SHP77 (cell line): ENCODE data around the gene MEIS1.
"Not testable (repeated sequence)": the region's sequence is repeated elsewhere in the genome, so short reads cannot be mapped to it uniquely, and the experiment has no call there.

Source experiments
- DNase-seq, 2 experiments: peaks; one replicate each; lab custom pipeline; 2025; lab: John Stamatoyannopoulos, UW

Gene MEIS1

DNA sequence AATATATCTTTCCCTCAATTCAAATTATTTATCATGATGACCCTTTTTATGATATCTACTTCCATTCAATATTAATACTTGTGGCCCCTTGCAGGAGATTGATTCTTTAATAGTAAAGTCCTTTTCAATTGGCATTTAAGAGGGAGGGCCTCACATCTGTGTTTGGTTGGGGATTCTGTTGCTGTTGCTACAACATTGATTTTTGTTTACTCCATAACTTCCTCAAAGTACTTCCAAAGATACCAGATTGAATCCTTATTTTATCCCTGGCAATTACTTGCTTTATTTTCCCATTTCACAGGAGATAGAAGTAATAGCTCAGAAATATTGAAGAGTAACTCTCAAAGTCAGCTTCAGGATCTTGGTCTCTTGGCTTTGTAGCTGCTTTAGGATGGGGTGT lies 32.8 kb downstream of the MEIS1 start:
- no peak for DNase-seq

- no peak for DNase-seq
Measured at GRCh38 chr2:66469214-66469902, 34.4 kb downstream of the MEIS1 start.

DNA sequence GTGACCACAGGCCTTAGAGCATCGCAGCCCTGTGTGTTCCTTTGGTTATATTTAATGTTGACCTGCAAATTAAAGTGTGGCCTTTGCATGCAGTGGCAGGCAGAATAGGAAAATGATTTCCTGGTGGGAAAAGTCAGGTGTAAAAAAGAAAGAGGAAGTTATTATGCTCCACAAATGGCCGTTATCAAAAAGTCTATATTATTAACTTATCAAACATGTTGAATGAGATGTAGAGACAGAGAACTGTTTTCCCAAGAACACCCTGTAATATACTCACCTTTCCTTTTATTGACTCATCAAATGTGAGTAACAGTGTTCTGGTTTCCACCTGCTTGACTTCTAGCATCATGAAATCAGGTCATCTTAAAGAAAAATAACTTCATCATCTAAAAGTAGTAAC lies 35.3 kb downstream of the MEIS1 start:
- DNase-seq = no peak

DNA sequence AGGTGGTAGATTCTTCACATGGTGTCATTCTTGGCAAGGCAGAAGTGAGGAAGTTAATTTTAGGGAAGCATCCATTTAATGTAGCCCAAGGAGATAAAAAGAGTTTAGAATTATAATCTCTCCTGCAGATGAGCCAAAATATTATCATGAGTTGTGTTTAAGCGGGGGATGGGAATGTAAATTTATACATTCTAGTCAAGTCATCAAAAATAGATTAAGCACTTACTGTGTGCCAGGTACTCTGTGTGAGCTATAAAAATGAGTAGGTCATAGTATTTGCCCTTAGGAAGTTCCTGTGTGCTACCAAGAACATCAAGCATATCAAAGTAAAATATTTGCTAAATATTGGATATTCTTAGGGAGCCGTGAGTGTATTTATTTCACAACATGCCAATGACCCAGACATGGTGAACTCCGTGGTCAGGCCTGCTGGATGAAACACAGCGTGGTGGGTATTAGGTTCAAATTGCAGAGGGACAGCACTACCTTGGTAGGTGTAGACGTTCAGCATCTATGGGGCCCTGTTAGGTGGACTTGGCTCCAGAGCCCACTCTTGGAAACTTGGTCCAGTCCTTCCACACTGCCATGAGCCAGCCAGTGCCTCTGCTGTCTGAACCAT lies 37.4 kb downstream of the MEIS1 start:
- DNase-seq = no peak

DNA sequence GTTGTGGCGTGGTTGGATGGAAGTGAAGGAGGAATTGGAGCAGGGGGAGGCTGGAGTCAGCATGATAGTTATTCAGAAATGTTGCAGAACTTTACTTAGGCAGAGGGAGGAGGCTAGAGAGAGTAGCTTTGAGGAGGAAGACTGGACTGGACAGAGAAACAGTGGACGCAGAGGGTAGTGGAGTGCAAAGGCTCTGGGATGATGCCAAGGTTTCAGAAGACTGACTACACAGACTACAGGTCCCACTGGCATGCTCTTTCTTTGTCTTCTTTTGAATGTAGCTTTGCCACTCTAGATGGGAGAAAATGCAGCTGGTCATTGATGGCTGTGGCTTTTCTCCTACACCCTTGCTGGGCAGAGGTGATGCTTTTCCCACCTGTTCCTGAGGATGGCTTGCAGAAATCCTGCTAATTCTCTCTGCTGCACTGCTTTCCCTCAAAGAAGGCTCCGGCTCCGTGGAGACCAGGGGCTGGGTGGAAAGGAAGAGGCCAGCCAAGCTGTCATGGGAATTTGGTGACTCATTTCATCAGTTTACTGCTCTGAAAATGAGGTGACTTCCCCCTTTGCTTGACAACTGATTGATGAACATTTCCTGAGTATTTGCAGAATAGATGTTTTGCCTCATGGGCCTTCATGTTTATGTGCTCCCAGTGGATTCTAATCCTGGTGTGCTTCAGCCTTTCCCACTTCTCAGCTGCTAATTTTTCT lies 42.4 kb downstream of the MEIS1 start:
- DNase-seq = no peak

DNA sequence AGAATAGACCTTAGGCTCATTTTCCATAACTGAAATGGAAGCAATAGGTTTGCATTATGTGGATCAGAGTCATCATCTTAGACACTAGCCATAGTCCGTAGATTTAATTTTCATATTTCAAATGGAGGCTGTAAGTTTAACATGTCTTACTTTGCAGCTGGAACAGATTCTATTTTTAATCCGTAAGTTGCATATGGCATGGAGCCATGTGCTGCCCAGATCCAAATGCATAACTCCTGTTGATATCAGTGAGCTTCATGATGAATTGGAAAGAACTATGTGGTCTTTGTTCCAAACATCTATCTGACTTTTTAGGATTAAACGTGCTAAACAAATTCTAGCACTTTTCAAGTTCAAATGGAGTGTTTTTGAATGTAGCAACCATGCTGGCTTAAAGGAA lies 43.4 kb downstream of the MEIS1 start:
- no peak for DNase-seq

DNA sequence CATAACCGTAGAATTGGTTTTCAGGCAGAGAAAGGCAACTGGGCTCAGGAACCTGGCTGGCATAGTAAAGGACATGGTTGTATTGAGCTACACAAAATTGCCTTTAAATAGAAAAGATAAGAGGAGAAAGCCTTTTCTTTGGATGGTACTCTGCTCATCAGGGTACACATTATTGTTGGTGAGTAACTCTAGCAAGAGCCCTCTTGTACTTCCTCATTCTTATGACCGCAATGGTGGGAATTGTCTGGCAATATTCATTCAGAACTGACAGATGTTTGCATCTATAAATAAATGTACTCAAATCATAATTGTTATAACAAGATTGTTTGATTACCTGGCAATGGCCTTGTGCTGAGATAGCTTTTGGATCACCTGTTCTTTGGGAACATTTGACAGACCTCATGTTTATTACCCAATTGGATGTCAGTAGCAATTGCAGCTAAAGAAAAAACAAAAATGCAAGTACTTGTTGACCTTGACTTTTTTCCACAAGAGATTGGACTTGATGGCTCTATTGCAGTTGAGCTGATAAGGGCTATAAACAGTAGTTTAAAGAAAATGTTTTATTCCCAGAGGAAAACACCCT lies 43.9 kb downstream of the MEIS1 start:
- DNase-seq = no peak

DNA sequence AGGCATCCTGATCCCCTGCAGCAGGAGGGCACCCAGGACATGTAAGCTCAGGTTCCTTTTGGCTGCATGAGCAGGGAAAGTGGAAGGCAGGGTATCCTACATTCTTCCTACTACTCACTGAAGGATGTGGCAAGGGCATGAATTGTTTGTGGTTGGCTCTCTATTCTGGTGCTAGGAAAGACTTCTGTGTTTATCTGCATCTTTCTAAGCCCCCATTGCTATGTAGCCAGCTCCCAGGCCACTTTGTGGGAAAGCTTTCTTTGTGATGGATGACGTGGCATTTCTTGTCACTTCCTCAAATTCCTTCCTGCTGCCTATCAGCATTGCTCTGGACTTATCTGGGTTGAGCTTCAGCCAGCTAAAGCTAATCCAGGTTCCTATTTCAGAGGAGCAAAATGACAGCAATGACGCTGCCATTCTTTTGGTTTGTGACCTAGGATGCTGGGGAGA lies 46.2 kb downstream of the MEIS1 start:
- DNase-seq = no peak

DNA sequence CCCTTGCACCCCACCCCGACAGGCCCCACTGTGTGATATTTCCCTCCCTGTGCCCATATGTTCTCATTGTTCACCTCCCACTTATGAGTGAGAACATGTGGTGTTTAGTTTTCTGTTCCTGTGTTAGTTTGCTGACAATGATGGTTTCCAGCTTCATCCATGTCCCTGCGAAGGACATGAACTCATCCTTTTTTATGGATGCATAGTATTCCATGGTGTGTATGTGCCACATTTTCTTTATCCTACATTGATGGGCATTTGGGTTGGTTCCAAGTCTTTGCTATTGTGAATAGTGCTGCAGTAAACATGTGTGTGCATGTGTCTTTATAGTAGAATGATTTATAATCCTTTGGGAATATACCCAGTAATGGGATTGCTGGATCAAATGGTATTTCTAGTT lies 50.3 kb downstream of the MEIS1 start:
- DNase-seq = not testable (repeated sequence)

GRCh38 chr2:66488946-66489345 lies 54.0 kb downstream of the MEIS1 start:
- DNase-seq = no peak

- peak in 1 of 2 experiments; percentile 8 for DNase-seq
Measured at GRCh38 chr2:66489436-66489835, 54.5 kb downstream of the MEIS1 start.

GRCh38 chr2:66490588-66491001 lies 55.7 kb downstream of the MEIS1 start:
- DNase-seq = no peak

DNA sequence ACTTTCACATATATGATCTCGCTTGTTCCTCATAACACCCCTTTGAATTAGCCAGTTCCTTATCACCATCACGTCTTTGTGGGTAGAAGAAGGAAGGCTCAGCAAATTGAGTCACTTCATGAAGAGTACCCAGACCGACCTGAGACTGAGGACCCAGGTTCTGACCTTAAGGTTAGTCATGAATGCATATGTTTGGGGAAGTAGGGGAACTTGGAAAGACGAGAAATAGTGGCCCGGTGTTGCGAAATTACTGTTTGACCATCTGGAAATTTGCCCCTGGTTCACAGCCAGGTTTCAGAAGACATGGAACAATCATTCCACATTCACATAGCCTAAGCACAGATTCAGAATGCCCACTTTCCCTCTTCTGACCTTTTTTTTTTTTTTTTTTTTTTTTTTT lies 59.8 kb downstream of the MEIS1 start:
- DNase-seq = no peak

- no peak for DNase-seq
Measured at GRCh38 chr2:66495788-66496640, 61.1 kb downstream of the MEIS1 start.

DNA sequence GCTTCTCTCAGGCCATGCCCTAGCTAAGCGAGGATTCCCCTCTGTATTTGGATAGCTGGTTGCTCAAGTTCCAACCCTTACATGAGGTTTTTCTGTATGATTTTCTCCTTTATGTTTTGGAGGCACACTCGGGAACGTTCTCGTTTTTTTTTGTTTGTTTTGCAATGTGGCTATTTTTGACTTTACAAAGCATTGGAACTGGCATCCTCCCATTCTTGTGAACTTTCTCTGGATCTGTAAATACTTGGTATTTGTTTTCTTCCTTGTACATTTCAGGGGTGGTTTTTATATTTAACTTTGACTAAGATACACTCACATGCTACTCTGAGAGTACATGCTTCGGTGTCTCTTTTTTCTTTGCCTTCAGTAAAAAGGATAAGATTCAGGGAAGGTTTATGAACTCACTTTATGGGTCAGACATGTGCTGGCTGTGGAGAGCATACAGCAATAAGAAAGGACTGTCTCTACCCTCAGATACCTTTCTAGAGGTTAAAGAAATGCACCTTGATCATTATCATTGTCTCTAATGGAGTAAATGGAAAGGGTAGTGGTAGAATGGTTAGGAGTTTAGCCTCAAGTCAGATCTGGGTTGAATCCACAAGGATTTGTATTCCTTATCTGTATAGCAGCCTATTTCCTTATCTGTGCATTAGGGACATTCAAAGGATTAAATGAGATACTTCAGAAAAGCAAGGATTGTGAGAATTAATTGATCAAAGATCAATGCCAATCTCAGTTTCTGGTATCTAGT lies 61.9 kb downstream of the MEIS1 start:
- DNase-seq = no peak

- DNase-seq = no peak
Measured at GRCh38 chr2:66497431-66498288, 62.7 kb downstream of the MEIS1 start.

DNA sequence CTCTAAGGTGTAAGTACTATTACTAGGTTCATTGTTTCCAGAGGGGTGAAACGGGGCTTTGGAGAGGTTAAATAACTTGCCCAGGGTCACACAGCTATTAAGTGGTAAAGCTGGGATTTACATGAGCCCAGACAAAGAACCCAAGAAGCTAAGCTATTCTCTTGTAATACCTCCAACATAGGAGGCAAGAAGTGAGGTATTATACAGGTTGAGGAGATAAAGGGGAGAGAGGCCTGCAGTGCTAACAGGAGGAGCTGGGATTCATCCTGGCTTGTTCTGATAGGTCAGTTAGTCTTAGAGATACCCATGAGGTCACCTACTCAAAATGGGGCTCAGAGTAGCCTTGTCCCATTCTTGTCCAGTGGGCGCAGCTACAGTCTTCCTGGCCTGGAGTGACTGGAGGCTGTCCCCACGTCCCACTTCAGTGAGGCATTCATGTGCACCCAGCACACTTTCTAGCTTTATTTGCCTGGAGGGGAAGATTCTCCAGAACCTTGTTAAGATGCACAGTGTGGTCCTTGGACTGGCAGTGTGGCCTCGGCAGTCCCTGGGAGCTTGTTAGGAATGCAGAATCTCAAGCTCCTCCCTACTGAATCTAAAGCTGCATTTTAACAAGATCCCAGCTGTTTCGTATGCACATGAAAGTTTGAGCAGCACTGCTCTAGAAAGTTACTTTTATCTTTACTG lies 63.5 kb downstream of the MEIS1 start:
- no peak for DNase-seq

DNA sequence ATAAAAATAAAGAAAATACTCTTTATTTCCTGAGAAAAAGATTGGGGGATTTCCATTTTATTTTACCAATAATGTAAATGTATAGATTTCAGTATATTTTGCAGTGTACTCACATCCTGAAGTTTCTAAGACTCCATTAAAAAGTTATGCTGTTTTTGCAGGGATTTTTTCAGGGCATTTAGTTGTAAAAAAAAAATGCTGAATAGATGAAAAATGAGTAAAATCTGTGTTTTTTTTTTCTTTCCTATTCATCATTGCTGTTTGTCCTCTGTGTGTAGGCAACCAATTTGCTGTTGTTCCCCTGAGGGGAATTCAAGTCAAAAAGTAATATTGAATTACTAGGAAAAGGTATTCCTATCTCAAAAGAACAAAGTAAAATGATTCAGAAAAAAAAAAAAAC lies 66.3 kb downstream of the MEIS1 start:
- DNase-seq = no peak

GRCh38 chr2:66506265-66506664 lies 71.3 kb downstream of the MEIS1 start:
- no peak for DNase-seq
